ENCODE data around the gene ZBTB2.

DNA sequence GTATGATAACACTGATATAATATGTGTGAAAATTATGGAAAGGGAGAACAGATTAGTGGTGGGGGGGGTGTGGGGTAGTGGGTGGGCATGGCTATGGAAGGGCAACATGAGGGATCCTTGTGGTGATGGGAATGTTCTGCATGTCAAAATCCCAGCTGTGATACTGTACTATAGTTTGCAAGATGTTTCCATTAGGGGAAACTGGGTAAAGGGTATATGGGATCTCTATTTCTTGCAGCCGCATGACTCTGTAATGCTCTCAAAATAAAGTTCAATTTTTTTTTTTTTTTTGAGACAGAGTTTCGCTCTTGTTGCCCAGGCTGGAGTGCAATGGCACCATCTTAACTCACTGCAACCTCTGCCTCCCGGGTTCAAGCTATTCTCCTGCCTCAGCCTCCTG is 14.3 kb downstream of the ZBTB2 start:
- TF ChIP-seq, protein P1, sequence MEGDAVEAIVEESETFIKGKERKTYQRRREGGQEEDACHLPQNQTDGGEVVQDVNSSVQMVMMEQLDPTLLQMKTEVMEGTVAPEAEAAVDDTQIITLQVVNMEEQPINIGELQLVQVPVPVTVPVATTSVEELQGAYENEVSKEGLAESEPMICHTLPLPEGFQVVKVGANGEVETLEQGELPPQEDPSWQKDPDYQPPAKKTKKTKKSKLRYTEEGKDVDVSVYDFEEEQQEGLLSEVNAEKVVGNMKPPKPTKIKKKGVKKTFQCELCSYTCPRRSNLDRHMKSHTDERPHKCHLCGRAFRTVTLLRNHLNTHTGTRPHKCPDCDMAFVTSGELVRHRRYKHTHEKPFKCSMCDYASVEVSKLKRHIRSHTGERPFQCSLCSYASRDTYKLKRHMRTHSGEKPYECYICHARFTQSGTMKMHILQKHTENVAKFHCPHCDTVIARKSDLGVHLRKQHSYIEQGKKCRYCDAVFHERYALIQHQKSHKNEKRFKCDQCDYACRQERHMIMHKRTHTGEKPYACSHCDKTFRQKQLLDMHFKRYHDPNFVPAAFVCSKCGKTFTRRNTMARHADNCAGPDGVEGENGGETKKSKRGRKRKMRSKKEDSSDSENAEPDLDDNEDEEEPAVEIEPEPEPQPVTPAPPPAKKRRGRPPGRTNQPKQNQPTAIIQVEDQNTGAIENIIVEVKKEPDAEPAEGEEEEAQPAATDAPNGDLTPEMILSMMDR (conservative IDR thresholded peaks at IDR 0.05) = no peak
- no peak for TF ChIP-seq EZH2 (IDR thresholded peaks at IDR 0.05; ENCODE audit: low read depth)

Data from PC-9 (cell line).